Measurements from ENCODE around the gene AUH. TPM values are rescaled to one million over a fixed set of nuclear protein-coding genes. Genes with fewer than 3 reads are reported as not detected.

The AUH gene
- total RNA-seq, 1 experiment from 2014 or later = 21.7 TPM

- no peak overlapping the region; a peak in 1 of 7 replicates for H3K27ac Mint-ChIP-seq
- H3K23ac ChIP-seq (ENCODE audit: insufficient read length, low read depth, low read length) = no peak overlapping the region
Observed at GRCh38 chr9:91177081-91177480, 184.6 kb downstream of the AUH start.

More at GRCh38 chr9:91177081-91177480, 184.6 kb downstream of the AUH start:
- Histone ChIP-seq H4K20me1 (ENCODE audit: control insufficient read depth, insufficient read depth, insufficient read length) (no peaks in the 10 kb centered on the region), H3K4me1 (ENCODE audit: insufficient read depth, low read length) (no peaks in the 10 kb centered on the region), H3K4me2 (ENCODE audit: insufficient read depth, insufficient read length, low read length) (no peak overlapping the region), H2BK120ac (ENCODE audit: low read depth, low read length, poor library complexity, severe bottlenecking) (no peak overlapping the region), H3K18ac (ENCODE audit: insufficient read length, low read depth, low read length) (no peak overlapping the region), H2BK12ac (ENCODE audit: insufficient read length, low read depth, low read length) (no peak overlapping the region), H2BK5ac (ENCODE audit: insufficient read length, low read length) (no peak overlapping the region), H4K8ac (replicated peaks; ENCODE audit: insufficient read length, low read depth, low read length) (no peak overlapping the region), H4K5ac (ENCODE audit: insufficient read length, low read depth, low read length) (no peak overlapping the region), H3K4ac (ENCODE audit: low read depth, low read length) (no peak overlapping the region), H3K79me1 (ENCODE audit: insufficient read depth, low read depth, low read length, poor library complexity, severe bottlenecking) (no peaks in the 10 kb centered on the region), H4K91ac (ENCODE audit: insufficient read length, low read depth, low read length) (no peak overlapping the region), H3K79me2 (ENCODE audit: insufficient read depth, low read length) (no peaks in the 10 kb centered on the region), H3K56ac (ENCODE audit: insufficient read length, low read depth, low read length) (no peak overlapping the region), H2BK20ac (ENCODE audit: low read depth, low read length, poor library complexity, severe bottlenecking) (no peak overlapping the region), H2AK5ac (ENCODE audit: insufficient read length, low read length) (no peak overlapping the region), H2AFZ (ENCODE audit: low read length) (no peak overlapping the region), H2BK15ac (ENCODE audit: low read depth, low read length) (no peak overlapping the region), H3K9ac (ENCODE audit: extremely low read depth, insufficient read length, low read length) (no peak overlapping the region), H3T11ph (ENCODE audit: low read length) (no peak overlapping the region), H3K27me3 (ENCODE audit: insufficient read depth, low read length) (no peaks in the 10 kb centered on the region), H3K27ac (ENCODE audit: insufficient read length, low read depth, low read length) (no peak overlapping the region), H3K23me2 (ENCODE audit: insufficient read length, low read depth, low read length, poor library complexity, severe bottlenecking) (no peaks in the 10 kb centered on the region), H3K14ac (ENCODE audit: insufficient read depth, low read length) (no peak overlapping the region), H3K9me3 (ENCODE audit: control insufficient read depth, low read depth, low read length) (no peaks in the 10 kb centered on the region)
- no peak overlapping the region for H3K4me3 Mint-ChIP-seq
- TF ChIP-seq, protein P1, sequence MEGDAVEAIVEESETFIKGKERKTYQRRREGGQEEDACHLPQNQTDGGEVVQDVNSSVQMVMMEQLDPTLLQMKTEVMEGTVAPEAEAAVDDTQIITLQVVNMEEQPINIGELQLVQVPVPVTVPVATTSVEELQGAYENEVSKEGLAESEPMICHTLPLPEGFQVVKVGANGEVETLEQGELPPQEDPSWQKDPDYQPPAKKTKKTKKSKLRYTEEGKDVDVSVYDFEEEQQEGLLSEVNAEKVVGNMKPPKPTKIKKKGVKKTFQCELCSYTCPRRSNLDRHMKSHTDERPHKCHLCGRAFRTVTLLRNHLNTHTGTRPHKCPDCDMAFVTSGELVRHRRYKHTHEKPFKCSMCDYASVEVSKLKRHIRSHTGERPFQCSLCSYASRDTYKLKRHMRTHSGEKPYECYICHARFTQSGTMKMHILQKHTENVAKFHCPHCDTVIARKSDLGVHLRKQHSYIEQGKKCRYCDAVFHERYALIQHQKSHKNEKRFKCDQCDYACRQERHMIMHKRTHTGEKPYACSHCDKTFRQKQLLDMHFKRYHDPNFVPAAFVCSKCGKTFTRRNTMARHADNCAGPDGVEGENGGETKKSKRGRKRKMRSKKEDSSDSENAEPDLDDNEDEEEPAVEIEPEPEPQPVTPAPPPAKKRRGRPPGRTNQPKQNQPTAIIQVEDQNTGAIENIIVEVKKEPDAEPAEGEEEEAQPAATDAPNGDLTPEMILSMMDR (conservative IDR thresholded peaks at IDR 0.05) = no peak
- WGBS (ENCODE audit: extremely low coverage, insufficient read length, low lambda C conversion rate) = no CpG with 5 or more reads among the region's 4 CpGs
- no peaks in the 10 kb centered on the region; a peak in 1 of 4 replicates for H3K4me1 Mint-ChIP-seq
- H3K36me3 Mint-ChIP-seq (ENCODE audit: insufficient read depth in 1 of 3, low read depth in 3 of 3) = no peaks in the 10 kb centered on the region
- H3K9me3 Mint-ChIP-seq = no peaks in the 10 kb centered on the region
- H3K27me3 Mint-ChIP-seq (ENCODE audit: low read depth) = no peaks in the 10 kb centered on the region
- DNase-seq = no peak
